ENCODE results near the gene FAM13A. TPM values are rescaled to one million over a fixed set of nuclear protein-coding genes. Genes with fewer than 3 reads are reported as not detected.

Gene FAM13A
- total and polyA plus RNA-seq, 9 of the 15 experiments (the other 6 are each of a cell fraction or from before 2014, with no cell fraction given): 11.3 to 23.3 (median 14.7) TPM

DNA sequence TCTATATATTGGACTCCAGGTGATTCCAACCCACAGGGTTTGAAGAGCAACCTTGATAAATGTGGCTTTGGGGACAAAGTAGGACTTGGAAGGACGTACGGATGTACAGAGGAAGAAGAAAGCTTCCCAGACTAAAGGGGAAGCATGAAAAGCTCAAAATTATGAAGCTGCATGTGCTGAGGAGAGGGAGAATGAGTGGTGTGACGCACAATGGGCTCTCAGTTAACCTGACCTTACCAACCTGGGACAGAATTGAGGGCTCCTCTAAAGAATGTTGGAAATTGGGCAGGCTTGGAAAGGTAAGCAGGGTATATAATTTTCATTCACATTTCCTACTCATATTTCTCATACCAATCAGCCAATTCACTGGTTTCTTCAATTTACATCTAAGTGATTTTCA, 43.9 kb upstream of the FAM13A start:
- no peaks in the 10 kb centered on the region for H3K9me1 ChIP-seq (ENCODE audit: control insufficient read depth, insufficient read depth, low read length)
- intact Hi-C loops (cut with micrococcal nuclease): no loop called here
- no peaks in the 10 kb centered on the region for H3K79me2 ChIP-seq (ENCODE audit: control insufficient read depth, insufficient read depth, low read length)
- H3K27ac ChIP-seq (ENCODE audit: extremely low read depth, low read depth, low read length): no peak overlapping the region
- no peak overlapping the region for H3K4me2 ChIP-seq (ENCODE audit: insufficient read depth, low read length)
- TF ChIP-seq DACH1 (IDR thresholded peaks at IDR 0.05; ENCODE audit: partially characterized antibody): no peak
- TF ChIP-seq CBX8 (IDR thresholded peaks at IDR 0.05; ENCODE audit: borderline replicate concordance, extremely low read depth, low read depth, low read length, poor library complexity, severe bottlenecking): no peak
- no peak for TF ChIP-seq ARHGAP35 (IDR thresholded peaks at IDR 0.05; ENCODE audit: partially characterized antibody)
- no peak for TF ChIP-seq NFATC3 (IDR thresholded peaks at IDR 0.05)
- TF ChIP-seq CHD4 (IDR thresholded peaks at IDR 0.05; ENCODE audit: insufficient read depth, insufficient replicate concordance, low read depth, low read length, poor library complexity, severe bottlenecking): no peak
- TF ChIP-seq HOXB6 (CRISPR knock-in tag; IDR thresholded peaks at IDR 0.05; ENCODE audit: borderline replicate concordance): no peak
- TF ChIP-seq PCBP1 (IDR thresholded peaks at IDR 0.05; ENCODE audit: low read depth, low read length, poor library complexity, severe bottlenecking): no peak
- TF ChIP-seq, protein P1, sequence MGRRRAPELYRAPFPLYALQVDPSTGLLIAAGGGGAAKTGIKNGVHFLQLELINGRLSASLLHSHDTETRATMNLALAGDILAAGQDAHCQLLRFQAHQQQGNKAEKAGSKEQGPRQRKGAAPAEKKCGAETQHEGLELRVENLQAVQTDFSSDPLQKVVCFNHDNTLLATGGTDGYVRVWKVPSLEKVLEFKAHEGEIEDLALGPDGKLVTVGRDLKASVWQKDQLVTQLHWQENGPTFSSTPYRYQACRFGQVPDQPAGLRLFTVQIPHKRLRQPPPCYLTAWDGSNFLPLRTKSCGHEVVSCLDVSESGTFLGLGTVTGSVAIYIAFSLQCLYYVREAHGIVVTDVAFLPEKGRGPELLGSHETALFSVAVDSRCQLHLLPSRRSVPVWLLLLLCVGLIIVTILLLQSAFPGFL (CRISPR knock-in tag; IDR thresholded peaks at IDR 0.05): no peak
- TF ChIP-seq ZNF445 (CRISPR knock-in tag; IDR thresholded peaks at IDR 0.05; ENCODE audit: low read depth): no peak
- TF ChIP-seq CBX2 (IDR thresholded peaks at IDR 0.05; ENCODE audit: insufficient read depth, low read length, poor library complexity, severe bottlenecking): no peak
- no peak for TF ChIP-seq KLF1 (tag; IDR thresholded peaks at IDR 0.05)
- no peak for TF ChIP-seq TBL1XR1 (IDR thresholded peaks at IDR 0.05; ENCODE audit: low read length in 2 of 2)
- no peak for TF ChIP-seq CXXC5 (CRISPR knock-in tag; IDR thresholded peaks at IDR 0.05)
- CTCF ChIA-PET (ENCODE audit: low intra/inter-chr PET ratio): no interaction called here
- H4K20me1 ChIP-seq (replicated peaks; ENCODE audit: control insufficient read depth, insufficient read depth, low read length): no peaks in the 10 kb centered on the region
- no peak for DNase-seq (ENCODE audit: extremely low read depth in 1 of 4, low spot score in 3 of 4)
- in situ Hi-C loops (cut with MboI): no loop called here
- H2AFZ ChIP-seq (ENCODE audit: low read depth, low read length): no peak overlapping the region
- H3K4me3 ChIP-seq: no peak overlapping the region
- no TSS peak for BruUV-seq (replicated peaks)
- H3K9ac ChIP-seq (ENCODE audit: insufficient read depth in 1 of 2, low read depth in 2 of 2, low read length in 2 of 2): no peak overlapping the region
- no peaks in the 10 kb centered on the region for H3K4me1 ChIP-seq (replicated peaks in 1 of 2; ENCODE audit: control insufficient read depth in 2 of 2, insufficient read depth in 2 of 2, low read length in 2 of 2)
- no peaks in the 10 kb centered on the region for H3K9me3 ChIP-seq (replicated peaks; ENCODE audit: control insufficient read depth, insufficient read depth, low read depth, low read length)
- no peak for FAIRE-seq
- POLR2A ChIA-PET: no interaction called here
- peaks cover 5 to 23% of the 10 kb centered on the region in 2 experiments; a peak in 4 of 5 replicates for H3K27me3 ChIP-seq (ENCODE audit: control insufficient read depth in 2 of 2, insufficient read depth in 2 of 2, low read length in 2 of 2)
- no peak for ATAC-seq
- 2% methylated on average over 3 of the region's 3 CpGs for WGBS (ENCODE audit: insufficient coverage, low coverage, missing lambda C conversion rate)
- no peaks in the 10 kb centered on the region for H3K36me3 ChIP-seq (ENCODE audit: control insufficient read depth, insufficient read depth, low read length)

Data from K562 (cell line).